Upper lobe of left lung (tissue), 6 donors: ENCODE results near the gene FSTL5. TPM values are rescaled to one million over a fixed set of nuclear protein-coding genes. Genes with fewer than 3 reads are reported as not detected.

Source experiments
- ATAC-seq, 2 donors: fragments of 200-7000 bp; cut with Tn5 transposase; one replicate each; pipeline ENCODE4 v1.9.1; 2022; ENCODE audit warnings: mild to moderate bottlenecking in 2 of 2, moderate library complexity in 2 of 2; ENCODE audit not compliant: low FRiP score in 2 of 2
- DNase-seq, 2 donors: peaks; one replicate each; pipeline ENCODE4 v3.0.0-alpha.2; 2019 to 2020
- H3K27ac ChIP-seq, 4 donors: fragments of 200-600 bp; sonication (generic); one replicate each; pipeline ENCODE4 v1.5.1; 2016 to 2019
- H3K27me3 ChIP-seq, 4 donors: fragments of 200-600 bp; sonication (generic); one replicate each; pipeline ENCODE4 v1.5.1; 2017 to 2019
- H3K36me3 ChIP-seq, 4 donors: fragments of 200-600 bp; sonication (generic); one replicate each; pipeline ENCODE4 v1.5.1; 2016 to 2019
- H3K4me1 ChIP-seq, 4 donors: fragments of 200-600 bp; sonication (generic); one replicate each; pipeline ENCODE4 v1.5.1; 2018 to 2019
- H3K4me3 ChIP-seq, 4 donors: fragments of 200-600 bp; sonication (generic); one replicate each; pipeline ENCODE4 v1.5.1; 2017 to 2019; ENCODE audit warnings: mild to moderate bottlenecking in 2 of 4, moderate library complexity in 1 of 4
- H3K9me3 ChIP-seq, 4 donors: fragments of 200-600 bp; sonication (generic); one replicate each; pipeline ENCODE4 v1.5.1; 2018 to 2019
- EP300 ChIP-seq, 4 donors: sonication (generic); formaldehyde crosslinking; IDR thresholded peaks; one replicate each; pipeline ENCODE4 v1.5.1; 2017; ENCODE audit warnings: antibody characterized with exemption in 4 of 4, control low read depth in 2 of 4
- POLR2A ChIP-seq, 4 donors: fragments of 450-650 bp; IDR thresholded peaks; one replicate each; pipeline ENCODE4 v1.5.1; 2016 to 2017; ENCODE audit warnings: antibody characterized with exemption in 4 of 4, mild to moderate bottlenecking in 2 of 4
- POLR2AphosphoS5 ChIP-seq, 2 donors: sonication (generic); formaldehyde crosslinking; IDR thresholded peaks; one replicate each; pipeline ENCODE4 v1.5.1; 2017; ENCODE audit warnings: antibody characterized with exemption in 2 of 2
- WGBS, 2 donors: methylation state at CpG; one replicate each; pipeline ENCODE4 v1.1.5; 2017 to 2018; 5-methylcytosine and 5-hydroxymethylcytosine counted together
- total RNA-seq, 6 donors: library from RNA; depleted of rRNA in 4 of 6; stranded (reverse); fragments of >200 nt in 4 of 6; gene quantifications; one replicate each; pipeline versions ENCODE4 v1.1.0 to v1.2.1, GENCODE V29; 2016 to 2021
- TF ChIP-seq, protein P1 (sequence below), 6 experiments: fragments of 450-650 bp in 4 of 6; fragments of 200-600 bp in 2 of 6; sonication (generic) in 2 of 6; IDR thresholded peaks; one replicate each; pipeline ENCODE4 v1.5.1; 2016 to 2019; ENCODE audit warnings: antibody characterized with exemption in 6 of 6
- donor health status: DM: no; HTN: no; CAD: no; lungs with moderate emphysema.
- donor health status: DM: no; HTN: yes; CAD: no; lungs with severe emphysema.

The FSTL5 gene
- total RNA-seq, 6 donors from 2014 or later: not detected

DNA sequence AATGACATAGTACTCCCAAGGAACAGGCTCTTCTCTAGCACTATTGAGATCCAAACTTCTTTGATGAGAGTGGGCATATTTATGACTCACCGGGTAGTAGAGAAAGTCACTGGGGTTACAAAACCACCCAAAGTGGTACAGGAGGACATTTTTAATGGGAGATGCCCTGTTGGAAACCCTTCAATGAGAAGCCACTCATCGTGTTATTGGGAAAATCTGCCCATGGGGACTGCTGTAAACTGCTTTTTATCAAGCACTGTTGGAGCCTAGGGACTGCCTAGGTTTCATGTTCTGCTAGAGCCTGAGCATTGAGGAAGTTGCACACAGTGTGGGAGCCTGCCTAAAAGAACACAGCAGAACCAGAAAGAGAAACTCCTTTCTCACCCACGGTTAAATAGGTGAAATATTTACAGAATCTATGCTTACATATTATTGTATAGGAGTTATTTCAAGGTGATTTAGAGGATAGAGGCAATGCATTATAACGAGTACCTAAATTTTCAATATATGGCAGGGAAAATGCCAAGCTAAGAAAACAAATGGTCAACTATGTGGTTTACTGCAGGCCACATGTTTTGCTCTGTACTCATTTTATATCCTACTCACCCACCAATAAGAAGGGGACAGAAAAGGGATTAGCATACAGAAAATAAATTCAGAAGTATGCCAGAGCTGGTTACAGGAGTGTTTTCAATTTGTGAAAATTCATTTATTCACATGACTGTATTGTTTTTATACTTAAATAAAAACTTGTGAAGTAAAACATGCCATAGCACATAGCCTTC lies 559.1 kb downstream of the FSTL5 start:
- TF ChIP-seq, protein P1, sequence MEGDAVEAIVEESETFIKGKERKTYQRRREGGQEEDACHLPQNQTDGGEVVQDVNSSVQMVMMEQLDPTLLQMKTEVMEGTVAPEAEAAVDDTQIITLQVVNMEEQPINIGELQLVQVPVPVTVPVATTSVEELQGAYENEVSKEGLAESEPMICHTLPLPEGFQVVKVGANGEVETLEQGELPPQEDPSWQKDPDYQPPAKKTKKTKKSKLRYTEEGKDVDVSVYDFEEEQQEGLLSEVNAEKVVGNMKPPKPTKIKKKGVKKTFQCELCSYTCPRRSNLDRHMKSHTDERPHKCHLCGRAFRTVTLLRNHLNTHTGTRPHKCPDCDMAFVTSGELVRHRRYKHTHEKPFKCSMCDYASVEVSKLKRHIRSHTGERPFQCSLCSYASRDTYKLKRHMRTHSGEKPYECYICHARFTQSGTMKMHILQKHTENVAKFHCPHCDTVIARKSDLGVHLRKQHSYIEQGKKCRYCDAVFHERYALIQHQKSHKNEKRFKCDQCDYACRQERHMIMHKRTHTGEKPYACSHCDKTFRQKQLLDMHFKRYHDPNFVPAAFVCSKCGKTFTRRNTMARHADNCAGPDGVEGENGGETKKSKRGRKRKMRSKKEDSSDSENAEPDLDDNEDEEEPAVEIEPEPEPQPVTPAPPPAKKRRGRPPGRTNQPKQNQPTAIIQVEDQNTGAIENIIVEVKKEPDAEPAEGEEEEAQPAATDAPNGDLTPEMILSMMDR (IDR thresholded peaks at IDR 0.05): no peak
- TF ChIP-seq POLR2AphosphoS5 (IDR thresholded peaks at IDR 0.05): no peak
- TF ChIP-seq EP300 (IDR thresholded peaks at IDR 0.05): no peak
- TF ChIP-seq POLR2A (IDR thresholded peaks at IDR 0.05): no peak
- Histone ChIP-seq H3K4me3 (no peak overlapping the region), H3K27me3 (no peaks in the 10 kb centered on the region), H3K27ac (no peak overlapping the region), H3K36me3 (no peaks in the 10 kb centered on the region), H3K9me3 (no peaks in the 10 kb centered on the region), H3K4me1 (no peaks in the 10 kb centered on the region)
- DNase-seq (no peak), ATAC-seq (no peak)
- WGBS, 2 donors: 55 to 61% methylated on average over 4 of the region's 4 CpGs

DNA sequence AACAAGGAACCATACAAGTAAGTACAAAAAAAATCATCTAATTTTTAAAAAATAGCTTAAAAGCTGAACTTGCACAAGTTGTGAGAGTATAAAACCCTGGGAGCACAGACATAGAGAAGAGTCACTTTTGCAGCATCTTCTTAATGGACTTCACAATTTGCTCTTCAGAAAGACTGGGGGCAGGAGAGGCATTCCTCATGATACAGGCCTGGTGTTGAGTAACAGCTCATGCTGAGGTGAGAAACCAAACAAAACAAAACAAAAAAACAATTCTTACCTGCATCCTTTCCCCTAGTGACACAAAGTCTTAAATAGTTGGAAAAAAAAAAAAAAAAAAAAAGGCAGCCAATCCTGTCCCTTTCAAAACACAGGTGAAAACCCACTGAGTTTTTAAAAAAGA lies 562.8 kb downstream of the FSTL5 start:
- no peaks in the 10 kb centered on the region for H3K36me3 ChIP-seq
- no peak for DNase-seq
- no peaks in the 10 kb centered on the region for H3K9me3 ChIP-seq
- no peak overlapping the region for H3K4me3 ChIP-seq
- ATAC-seq: no peak
- no peaks in the 10 kb centered on the region for H3K4me1 ChIP-seq
- TF ChIP-seq POLR2A (IDR thresholded peaks at IDR 0.05): no peak
- TF ChIP-seq, protein P1 (IDR thresholded peaks at IDR 0.05): no peak
- TF ChIP-seq POLR2AphosphoS5 (IDR thresholded peaks at IDR 0.05): no peak
- no peaks in the 10 kb centered on the region for H3K27me3 ChIP-seq
- H3K27ac ChIP-seq: no peak overlapping the region

DNA sequence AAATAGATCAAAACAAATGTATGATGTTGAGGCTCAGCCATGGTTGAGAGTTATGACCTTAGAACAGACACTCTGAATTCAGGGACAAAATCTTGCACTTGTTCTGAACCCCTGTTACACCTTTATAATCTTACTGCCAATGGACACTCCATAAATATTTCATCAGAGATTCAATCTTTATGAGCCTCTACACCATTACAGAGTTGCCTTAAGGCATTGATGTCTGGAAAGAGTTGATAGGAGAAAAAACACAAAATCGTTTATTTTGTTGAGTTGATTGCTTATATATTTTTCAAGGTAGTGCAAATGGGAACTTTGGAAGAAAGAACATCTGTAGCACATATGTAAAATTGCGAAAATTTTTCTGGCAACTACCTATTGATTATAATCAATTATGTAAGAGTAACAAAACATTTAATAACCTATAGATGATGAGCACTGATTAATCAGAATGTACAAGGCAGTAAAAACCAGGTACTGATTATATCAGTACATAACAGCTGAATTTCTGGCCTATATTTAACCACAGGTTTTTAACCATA lies 568.5 kb downstream of the FSTL5 start:
- WGBS, 2 donors: 79 to 87% methylated on average over 2 of the region's 2 CpGs
- no peak for ATAC-seq
- TF ChIP-seq EP300 (IDR thresholded peaks at IDR 0.05) (no peak), POLR2A (IDR thresholded peaks at IDR 0.05) (no peak), POLR2AphosphoS5 (IDR thresholded peaks at IDR 0.05) (no peak)
- TF ChIP-seq, protein P1 (IDR thresholded peaks at IDR 0.05): no peak

DNA sequence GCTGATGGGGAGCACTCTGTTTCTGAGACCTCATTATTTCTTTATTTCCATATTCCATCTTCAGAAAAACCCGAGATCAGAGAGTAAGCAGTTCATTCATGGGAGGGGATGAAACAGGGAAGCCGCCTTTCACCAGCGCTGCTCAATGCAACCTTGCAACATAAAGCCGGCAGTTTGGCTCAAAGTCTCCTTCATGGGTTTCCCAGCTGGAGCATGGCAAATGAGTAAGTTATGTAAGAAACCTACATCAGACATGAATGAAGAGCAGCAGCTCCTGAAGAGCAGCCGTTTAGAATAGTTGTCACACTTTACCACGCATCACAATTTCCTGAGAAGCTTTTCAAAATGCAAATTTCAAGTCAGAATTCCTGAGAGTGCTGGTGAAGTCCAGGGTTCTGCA lies 578.8 kb downstream of the FSTL5 start:
- Histone ChIP-seq H3K4me3 (no peak overlapping the region), H3K27ac (no peak overlapping the region), H3K4me1 (no peaks in the 10 kb centered on the region), H3K27me3 (no peaks in the 10 kb centered on the region), H3K36me3 (no peaks in the 10 kb centered on the region), H3K9me3 (no peaks in the 10 kb centered on the region)
- no peak for ATAC-seq
- DNase-seq: no peak
- 61 to 74% methylated on average over 6 of the region's 6 CpGs for WGBS, 2 donors
- TF ChIP-seq POLR2AphosphoS5 (IDR thresholded peaks at IDR 0.05) (no peak), EP300 (IDR thresholded peaks at IDR 0.05) (no peak), POLR2A (IDR thresholded peaks at IDR 0.05) (no peak)
- TF ChIP-seq, protein P1 (IDR thresholded peaks at IDR 0.05): no peak

More for the DNA sequence above, 568.5 kb downstream of the FSTL5 start:
- Histone ChIP-seq H3K36me3 (no peaks in the 10 kb centered on the region), H3K9me3 (no peaks in the 10 kb centered on the region), H3K27ac (no peak overlapping the region), H3K4me1 (no peaks in the 10 kb centered on the region), H3K4me3 (no peak overlapping the region), H3K27me3 (no peaks in the 10 kb centered on the region)
- no peak for DNase-seq

DNA sequence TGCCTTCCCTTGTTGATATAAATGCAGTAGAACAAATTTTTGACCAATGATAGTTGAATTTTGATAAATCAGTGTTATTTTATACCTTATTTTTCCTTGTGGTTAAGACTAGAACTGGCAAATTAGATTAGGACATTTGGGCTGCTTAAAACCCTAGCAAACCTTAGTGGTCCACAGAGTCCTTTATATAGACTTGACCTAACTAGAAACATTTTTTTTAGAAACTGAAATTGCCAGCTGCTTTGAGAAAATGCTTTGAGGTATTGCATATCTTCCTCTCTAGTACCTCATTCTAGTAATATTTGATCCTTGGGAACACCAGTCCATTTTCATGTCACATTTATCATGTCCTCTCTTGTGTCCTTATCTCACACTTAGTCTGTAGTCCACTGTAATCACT lies 580.3 kb downstream of the FSTL5 start:
- Histone ChIP-seq H3K4me3 (no peak overlapping the region), H3K9me3 (no peaks in the 10 kb centered on the region), H3K27ac (no peak overlapping the region), H3K27me3 (no peaks in the 10 kb centered on the region), H3K36me3 (no peaks in the 10 kb centered on the region), H3K4me1 (no peaks in the 10 kb centered on the region)
- no peak for TF ChIP-seq EP300 (IDR thresholded peaks at IDR 0.05)
- TF ChIP-seq, protein P1 (IDR thresholded peaks at IDR 0.05): no peak
- TF ChIP-seq POLR2AphosphoS5 (IDR thresholded peaks at IDR 0.05): no peak
- TF ChIP-seq POLR2A (IDR thresholded peaks at IDR 0.05): no peak
- DNase-seq (no peak), ATAC-seq (no peak)
